ENCODE data around the gene COL25A1.

COL25A1 gene

GRCh38 chr4:109126856-109127255 is 175.6 kb downstream of the COL25A1 start:
- no peak for TF ChIP-seq CTCF (IDR thresholded peaks at IDR 0.05; ENCODE audit: low read depth, low read length)
- no peak overlapping the region for H3K4me3 ChIP-seq (ENCODE audit: low read depth, low read length)
- DNase-seq (ENCODE audit: low read depth, low spot score) = no peak
- in situ Hi-C loops (cut with HindIII; ENCODE audit: low sequenced_read_pairs) = no loop called here

- TF ChIP-seq CTCF (IDR thresholded peaks at IDR 0.05; ENCODE audit: low read depth, low read length) = no peak
- no peak for DNase-seq (ENCODE audit: low read depth, low spot score)
- H3K4me3 ChIP-seq (ENCODE audit: low read depth, low read length) = no peak overlapping the region
- in situ Hi-C loops (cut with HindIII; ENCODE audit: low sequenced_read_pairs) = no loop called here
Observed at GRCh38 chr4:109125084-109125483, 177.4 kb downstream of the COL25A1 start.

GRCh38 chr4:109123951-109124350 is 178.5 kb downstream of the COL25A1 start:
- in situ Hi-C loops (cut with HindIII; ENCODE audit: low sequenced_read_pairs) = no loop called here
- no peak for TF ChIP-seq CTCF (IDR thresholded peaks at IDR 0.05; ENCODE audit: low read depth, low read length)
- DNase-seq (ENCODE audit: low read depth, low spot score) = no peak
- H3K4me3 ChIP-seq (ENCODE audit: low read depth, low read length) = no peak overlapping the region

- DNase-seq (ENCODE audit: low read depth, low spot score) = no peak
- in situ Hi-C loops (cut with HindIII; ENCODE audit: low sequenced_read_pairs) = no loop called here
- TF ChIP-seq CTCF (IDR thresholded peaks at IDR 0.05; ENCODE audit: low read depth, low read length) = no peak
- no peak overlapping the region for H3K4me3 ChIP-seq (ENCODE audit: low read depth, low read length)
Observed at GRCh38 chr4:109121561-109121960, 180.9 kb downstream of the COL25A1 start.

GRCh38 chr4:109119852-109120251 is 182.6 kb downstream of the COL25A1 start:
- no peak overlapping the region for H3K4me3 ChIP-seq (ENCODE audit: low read depth, low read length)
- TF ChIP-seq CTCF (IDR thresholded peaks at IDR 0.05; ENCODE audit: low read depth, low read length) = no peak
- in situ Hi-C loops (cut with HindIII; ENCODE audit: low sequenced_read_pairs) = no loop called here
- DNase-seq (ENCODE audit: low read depth, low spot score) = no peak

GRCh38 chr4:109118635-109119034 is 183.8 kb downstream of the COL25A1 start:
- no peak for TF ChIP-seq CTCF (IDR thresholded peaks at IDR 0.05; ENCODE audit: low read depth, low read length)
- in situ Hi-C loops (cut with HindIII; ENCODE audit: low sequenced_read_pairs) = no loop called here
- H3K4me3 ChIP-seq (ENCODE audit: low read depth, low read length) = no peak overlapping the region

GRCh38 chr4:109114501-109114900 is 188.0 kb downstream of the COL25A1 start:
- no peak for TF ChIP-seq CTCF (IDR thresholded peaks at IDR 0.05; ENCODE audit: low read depth, low read length)
- no peak for DNase-seq (ENCODE audit: low read depth, low spot score)
- in situ Hi-C loops (cut with HindIII; ENCODE audit: low sequenced_read_pairs) = no loop called here
- no peak overlapping the region for H3K4me3 ChIP-seq (ENCODE audit: low read depth, low read length)

More at GRCh38 chr4:109118635-109119034, 183.8 kb downstream of the COL25A1 start:
- no peak for DNase-seq (ENCODE audit: low read depth, low spot score)
